ENCODE measurements around the gene LEFTY2. TPM values are rescaled to one million over a fixed set of nuclear protein-coding genes. Genes with fewer than 3 reads are reported as not detected.
"Not testable (repeated sequence)": the region's sequence is repeated elsewhere in the genome, so short reads cannot be mapped to it uniquely, and the experiment has no call there.

Gene LEFTY2
- total RNA-seq, 1 donor from 2014 or later = not detected

DNA sequence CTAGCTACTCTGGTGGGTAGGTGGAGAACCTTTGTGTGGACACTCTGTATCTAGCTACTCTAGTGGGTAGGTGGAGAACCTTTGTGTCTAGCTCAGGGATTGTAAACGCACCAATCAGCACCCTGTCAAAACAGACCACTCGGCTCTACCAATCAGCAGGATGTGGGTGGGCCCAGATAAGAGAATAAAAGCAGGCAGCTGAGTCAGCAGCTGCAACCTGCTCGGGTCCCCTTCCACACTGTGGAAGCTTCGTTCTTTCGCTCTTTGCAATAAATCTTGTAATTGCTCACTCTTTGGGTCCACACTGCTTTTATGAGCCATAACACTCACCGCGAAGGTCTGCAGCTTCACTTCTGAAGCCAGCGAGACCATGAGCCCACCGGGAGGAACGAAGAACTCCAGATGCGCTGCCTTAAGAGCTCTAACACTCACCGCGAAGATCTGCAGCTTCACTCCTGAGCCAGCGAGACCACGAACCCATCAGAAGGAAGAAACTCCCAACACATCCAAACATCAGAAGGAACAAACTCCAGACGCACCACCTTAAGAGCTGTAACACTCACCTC is 29.7 kb upstream of the LEFTY2 start:
- H3K36me3 Mint-ChIP-seq (ENCODE audit: low read depth); H3K9me3 Mint-ChIP-seq: not testable (repeated sequence)

DNA sequence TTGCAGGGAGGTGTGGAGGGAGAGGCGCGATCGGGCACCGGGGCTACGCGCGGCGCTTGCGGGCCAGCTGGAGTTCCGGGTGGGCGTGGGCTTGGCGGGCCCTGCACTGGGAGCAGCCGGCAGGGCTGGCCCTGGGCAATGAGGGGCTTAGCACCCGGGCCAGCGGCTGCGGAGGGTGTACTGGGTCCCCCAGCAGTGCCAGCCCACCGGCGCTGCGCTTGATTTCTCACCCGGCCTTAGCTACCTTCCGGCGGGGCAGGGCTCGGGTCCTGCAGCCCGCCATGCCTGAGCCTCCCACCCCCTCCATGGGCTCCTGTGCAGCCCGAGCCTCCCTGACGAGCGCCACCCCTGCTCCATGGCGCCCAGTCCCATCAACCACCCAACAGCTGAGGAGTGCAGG is 28.7 kb upstream of the LEFTY2 start:
- not testable (repeated sequence) for H3K27me3 Mint-ChIP-seq (ENCODE audit: low read depth); H3K4me3 Mint-ChIP-seq (ENCODE audit: low read depth); H3K9me3 Mint-ChIP-seq; H3K36me3 Mint-ChIP-seq (ENCODE audit: low read depth); DNase-seq (ENCODE audit: low spot score); H3K27ac Mint-ChIP-seq; H3K4me1 Mint-ChIP-seq (ENCODE audit: low read depth)
- intact Hi-C loops (cut with micrococcal nuclease) = loop anchor here (5.0 kb wide), 1 partner anchor 417 kb away; no protein-coding TSS in a partner anchor

More for the DNA sequence above, 29.7 kb upstream of the LEFTY2 start:
- H3K27me3 Mint-ChIP-seq (ENCODE audit: low read depth); H3K4me1 Mint-ChIP-seq (ENCODE audit: low read depth); H3K27ac Mint-ChIP-seq; DNase-seq (ENCODE audit: low spot score); H3K4me3 Mint-ChIP-seq (ENCODE audit: low read depth): not testable (repeated sequence)
- intact Hi-C loops (cut with micrococcal nuclease) = loop anchor here (5.0 kb wide), 1 partner anchor 418 kb away; no protein-coding TSS in a partner anchor

DNA sequence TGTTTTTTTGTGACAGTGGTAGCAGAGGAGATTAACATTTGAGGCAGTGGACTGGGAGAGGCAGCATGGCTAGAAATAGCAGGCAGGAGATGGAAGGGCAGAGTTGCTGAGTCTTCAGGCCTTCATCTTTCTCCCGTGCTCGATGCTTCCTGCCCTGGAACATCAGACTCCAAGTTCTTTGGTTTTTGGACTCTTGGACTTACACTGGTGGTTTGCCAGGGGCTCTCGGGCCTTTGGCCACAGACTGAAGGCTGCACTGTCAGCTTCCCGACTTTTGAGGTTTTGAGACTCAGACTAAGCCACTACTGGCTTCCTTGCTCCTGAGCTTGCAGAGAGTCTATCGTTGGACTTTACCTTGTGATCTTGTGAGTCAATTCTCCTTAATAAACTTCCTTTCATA is 24.2 kb upstream of the LEFTY2 start:
- peaks cover 2% of the 10 kb centered on the region for H3K4me1 Mint-ChIP-seq (ENCODE audit: low read depth)
- H3K27ac Mint-ChIP-seq = no peak overlapping the region
- intact Hi-C loops (cut with micrococcal nuclease) = no loop called here
- no peak overlapping the region for H3K4me3 Mint-ChIP-seq (ENCODE audit: low read depth)
- no peak for DNase-seq (ENCODE audit: low spot score)
- H3K9me3 Mint-ChIP-seq = no peaks in the 10 kb centered on the region
- H3K27me3 Mint-ChIP-seq (ENCODE audit: low read depth) = peaks cover 10% of the 10 kb centered on the region
- H3K36me3 Mint-ChIP-seq (ENCODE audit: low read depth) = no peaks in the 10 kb centered on the region

DNA sequence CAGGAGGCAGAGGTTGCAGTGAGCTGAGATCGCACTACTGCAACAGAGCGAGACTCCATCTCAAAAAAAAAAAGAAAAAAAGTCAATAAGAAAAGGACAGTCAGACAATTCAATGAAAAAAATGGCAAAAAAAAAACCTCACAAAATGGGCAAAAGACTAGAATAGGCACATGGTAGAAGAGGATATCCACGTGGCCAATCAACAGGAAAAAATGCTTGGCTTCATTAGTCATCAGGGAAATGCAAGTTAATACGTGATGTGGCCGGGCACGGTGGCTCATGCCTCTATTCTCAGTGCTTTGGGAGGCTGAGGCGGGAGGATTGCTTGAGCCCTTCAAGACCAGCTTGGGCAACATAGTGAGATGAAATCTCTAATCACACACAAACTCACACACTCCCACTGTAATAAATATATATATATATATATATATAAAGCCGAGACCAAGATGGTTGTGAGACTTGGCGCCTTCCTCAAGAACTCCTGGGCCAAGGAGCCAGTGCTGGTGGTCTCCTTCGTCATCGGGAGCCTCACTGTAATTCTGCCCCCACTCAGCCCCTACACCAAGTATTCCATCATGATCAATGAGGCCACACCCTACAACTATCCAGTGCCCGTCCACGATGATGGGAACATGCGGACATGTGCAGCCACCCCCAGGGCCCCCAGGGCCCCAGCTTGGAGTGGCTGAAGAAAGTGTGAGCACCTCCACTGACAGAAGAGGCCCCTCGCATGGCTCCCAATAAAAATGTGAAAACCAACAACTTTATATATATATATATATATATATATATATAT is 22.9 kb upstream of the LEFTY2 start:
- peaks cover 10% of the 10 kb centered on the region for H3K27me3 Mint-ChIP-seq (ENCODE audit: low read depth)
- no peak for DNase-seq (ENCODE audit: low spot score)

DNA sequence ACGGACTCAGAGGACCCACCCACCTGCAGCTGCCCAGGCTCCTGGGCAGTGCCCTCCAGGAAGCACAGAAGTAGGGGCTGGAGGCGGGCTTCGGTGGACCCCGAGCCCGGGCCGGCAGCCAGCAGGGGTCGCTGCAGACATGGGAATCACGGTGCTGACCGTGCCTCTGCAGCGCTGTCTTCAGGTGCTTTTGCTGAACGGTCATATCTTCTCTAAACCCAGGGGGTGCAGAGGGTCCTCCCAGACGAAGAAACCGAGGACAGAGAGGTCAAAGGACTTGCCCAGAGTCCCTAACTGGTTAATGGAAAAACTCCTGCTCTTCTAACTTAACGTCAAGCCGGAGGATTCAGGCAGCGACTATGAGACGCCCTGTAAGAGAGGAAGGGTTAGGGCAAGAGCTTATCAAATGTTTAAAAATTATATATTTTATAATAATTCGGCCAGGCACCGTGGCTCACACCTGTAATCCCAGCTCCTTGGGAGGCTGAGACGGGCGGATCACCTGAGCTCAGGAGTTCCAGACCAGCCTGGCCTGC is 21.5 kb upstream of the LEFTY2 start:
- peak; percentile 41 for DNase-seq (ENCODE audit: low spot score)
- Mint-ChIP-seq H3K27ac (no peak overlapping the region), H3K9me3 (no peaks in the 10 kb centered on the region), H3K36me3 (ENCODE audit: low read depth) (no peaks in the 10 kb centered on the region), H3K4me1 (ENCODE audit: low read depth) (peaks cover 2% of the 10 kb centered on the region), H3K4me3 (ENCODE audit: low read depth) (no peak overlapping the region), H3K27me3 (ENCODE audit: low read depth) (peaks cover 10% of the 10 kb centered on the region)
- intact Hi-C loops (cut with micrococcal nuclease) = no loop called here

More for the DNA sequence above, 22.9 kb upstream of the LEFTY2 start:
- intact Hi-C loops (cut with micrococcal nuclease) = no loop called here
- no peak overlapping the region for H3K27ac Mint-ChIP-seq
- peaks cover 2% of the 10 kb centered on the region for H3K4me1 Mint-ChIP-seq (ENCODE audit: low read depth)
- no peaks in the 10 kb centered on the region for H3K36me3 Mint-ChIP-seq (ENCODE audit: low read depth)
- no peaks in the 10 kb centered on the region for H3K9me3 Mint-ChIP-seq
- no peak overlapping the region for H3K4me3 Mint-ChIP-seq (ENCODE audit: low read depth)

DNA sequence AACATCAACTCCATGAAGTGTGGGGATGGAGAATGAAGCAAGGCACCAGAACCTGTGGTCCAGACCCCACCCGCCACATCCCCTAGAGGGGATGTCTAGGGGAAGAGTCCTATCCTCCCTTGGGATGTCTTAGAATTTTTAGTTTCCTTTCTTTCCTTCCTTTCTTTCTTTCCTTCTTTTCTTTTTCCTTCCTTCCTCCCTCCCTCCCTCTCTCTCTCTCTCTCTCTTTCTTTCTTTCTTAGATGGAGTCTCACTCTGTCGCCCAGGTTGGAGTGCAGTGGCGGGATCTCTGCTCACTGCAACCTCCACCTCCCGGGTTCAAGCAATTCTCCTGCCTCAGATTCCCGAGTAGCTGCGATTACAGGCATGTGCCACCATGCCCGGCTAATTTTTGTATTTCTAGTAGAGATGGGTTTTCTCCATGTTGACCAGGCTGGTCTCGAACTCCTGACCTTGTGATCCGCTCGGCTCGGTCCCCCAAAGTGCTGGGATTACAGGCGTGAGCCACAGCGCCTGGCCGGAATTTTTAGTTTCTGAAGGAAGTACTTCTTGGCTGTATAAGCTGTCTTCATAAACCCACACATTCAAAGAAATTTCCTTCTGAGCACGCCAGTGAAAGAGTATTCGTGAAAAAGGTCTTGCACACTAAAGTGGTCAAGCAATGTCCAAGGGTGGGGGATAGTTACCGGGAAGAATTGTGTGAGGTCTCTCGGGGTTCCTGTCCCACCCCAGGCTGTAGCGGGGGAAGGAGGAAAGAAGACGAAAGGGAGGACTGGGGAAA is 20.8 kb upstream of the LEFTY2 start:
- Mint-ChIP-seq H3K36me3 (ENCODE audit: low read depth) (no peaks in the 10 kb centered on the region), H3K27me3 (ENCODE audit: low read depth) (peaks cover 10% of the 10 kb centered on the region), H3K4me1 (ENCODE audit: low read depth) (peaks cover 2% of the 10 kb centered on the region), H3K4me3 (ENCODE audit: low read depth) (no peak overlapping the region), H3K27ac (no peak overlapping the region), H3K9me3 (no peaks in the 10 kb centered on the region)
- intact Hi-C loops (cut with micrococcal nuclease) = no loop called here
- no peak for DNase-seq (ENCODE audit: low spot score)

DNA sequence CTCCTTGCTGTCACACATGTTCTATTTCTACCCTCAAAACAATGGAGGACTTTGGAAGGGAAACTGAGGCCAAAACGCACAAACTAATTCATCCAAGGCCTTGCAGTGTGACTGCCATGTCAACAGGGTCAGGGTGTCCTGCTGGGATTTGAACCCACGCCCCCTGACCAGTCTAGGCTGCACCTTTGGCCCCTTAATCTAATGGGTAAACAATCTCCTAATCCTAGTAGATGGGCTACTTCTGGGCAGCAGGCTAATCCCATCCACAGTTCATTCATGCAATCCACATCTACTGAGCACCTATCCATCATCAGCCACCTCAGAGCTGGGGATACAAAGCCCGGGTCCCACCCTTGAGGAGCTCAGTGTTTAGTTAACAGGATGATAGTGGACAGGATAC is 17.0 kb upstream of the LEFTY2 start:
- Mint-ChIP-seq H3K4me3 (ENCODE audit: low read depth) (no peak overlapping the region), H3K27me3 (ENCODE audit: low read depth) (peaks cover 16% of the 10 kb centered on the region)
- DNase-seq (ENCODE audit: low spot score) = no peak

DNA sequence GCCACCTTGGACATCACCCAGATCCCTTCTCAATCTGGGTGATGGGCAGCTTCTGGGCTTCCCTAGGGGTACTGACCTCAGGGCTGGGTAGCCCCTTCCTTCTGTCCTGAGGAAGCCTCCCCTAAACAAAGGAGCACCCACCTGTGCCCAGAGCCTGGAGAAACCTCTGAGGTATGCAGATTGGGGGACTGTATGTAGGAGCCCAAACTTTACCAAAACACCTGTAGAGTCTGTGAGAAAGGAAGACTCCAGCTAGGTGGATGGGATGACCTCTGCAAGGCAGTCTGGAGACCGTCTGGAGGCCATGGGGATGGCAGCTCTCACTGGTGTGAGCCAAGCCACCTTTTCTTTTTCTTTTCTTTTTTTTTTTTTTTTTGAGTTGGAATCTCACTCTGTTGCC is 13.7 kb upstream of the LEFTY2 start:
- H3K4me3 Mint-ChIP-seq (ENCODE audit: low read depth) = no peak overlapping the region
- no peaks in the 10 kb centered on the region for H3K4me1 Mint-ChIP-seq (ENCODE audit: low read depth)
- H3K36me3 Mint-ChIP-seq (ENCODE audit: low read depth) = no peaks in the 10 kb centered on the region
- H3K27me3 Mint-ChIP-seq (ENCODE audit: low read depth) = peaks cover 17% of the 10 kb centered on the region
- H3K9me3 Mint-ChIP-seq = no peaks in the 10 kb centered on the region
- intact Hi-C loops (cut with micrococcal nuclease) = no loop called here
- no peak overlapping the region for H3K27ac Mint-ChIP-seq
- no peak for DNase-seq (ENCODE audit: low spot score)

More for the DNA sequence above, 17.0 kb upstream of the LEFTY2 start:
- Mint-ChIP-seq H3K9me3 (no peaks in the 10 kb centered on the region), H3K27ac (no peak overlapping the region), H3K36me3 (ENCODE audit: low read depth) (no peaks in the 10 kb centered on the region), H3K4me1 (ENCODE audit: low read depth) (peaks cover 2% of the 10 kb centered on the region)
- intact Hi-C loops (cut with micrococcal nuclease) = no loop called here

DNA sequence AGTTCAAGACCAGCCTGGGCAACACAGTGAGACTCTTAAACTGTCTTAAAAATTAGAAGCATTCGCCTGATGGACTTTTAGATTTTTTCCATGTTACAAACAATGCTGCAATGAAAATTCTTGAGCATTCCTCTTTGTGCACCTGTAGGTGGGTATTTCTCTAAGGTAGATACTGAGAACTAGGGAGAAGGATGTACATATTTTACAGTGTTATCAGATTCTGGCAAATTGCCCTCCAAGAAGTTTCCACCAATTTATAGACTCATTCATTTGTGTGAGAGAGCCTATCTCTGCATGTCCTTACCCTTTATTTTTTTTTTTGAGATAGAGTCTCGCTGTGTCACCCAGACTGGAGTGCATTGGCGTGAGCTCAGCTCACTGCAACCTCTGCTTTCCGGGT is 12.3 kb upstream of the LEFTY2 start:
- no peak overlapping the region for H3K4me3 Mint-ChIP-seq (ENCODE audit: low read depth)
- no peaks in the 10 kb centered on the region for H3K9me3 Mint-ChIP-seq
- no peak overlapping the region for H3K27ac Mint-ChIP-seq

DNA sequence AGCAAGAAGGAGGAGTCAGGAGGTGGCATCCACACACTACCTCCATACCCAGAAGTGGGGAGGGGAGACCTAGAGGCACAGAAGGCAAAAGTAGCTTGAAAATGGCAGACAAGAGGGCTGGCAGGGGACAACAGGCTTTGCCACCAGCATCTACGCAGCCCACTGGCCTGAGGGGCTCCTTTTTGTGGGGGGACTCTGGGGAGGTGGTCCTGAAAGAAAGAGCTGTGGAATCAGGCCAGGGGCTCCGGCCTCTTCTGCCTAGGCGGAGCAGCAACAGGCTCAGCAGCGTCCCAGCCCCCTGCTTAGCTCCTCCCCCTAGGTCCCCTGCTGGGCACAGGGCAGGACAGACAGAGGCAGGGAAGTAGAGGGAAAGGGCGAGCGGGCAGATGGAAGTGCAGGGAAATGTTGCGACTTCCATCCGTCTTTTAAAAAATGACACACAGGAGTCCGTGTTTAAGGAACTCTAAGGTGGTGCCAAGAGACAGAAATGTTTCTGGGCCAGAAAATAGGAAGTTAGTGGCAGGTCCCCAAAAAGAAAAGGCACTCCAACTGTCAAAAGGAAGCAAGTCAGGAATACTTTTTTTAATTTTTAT is 10.0 kb upstream of the LEFTY2 start:
- no peak overlapping the region for H3K27ac Mint-ChIP-seq
- H3K27me3 Mint-ChIP-seq (ENCODE audit: low read depth) = peaks cover 25% of the 10 kb centered on the region

More for the DNA sequence above, 12.3 kb upstream of the LEFTY2 start:
- Mint-ChIP-seq H3K4me1 (ENCODE audit: low read depth) (no peaks in the 10 kb centered on the region), H3K27me3 (ENCODE audit: low read depth) (peaks cover 17% of the 10 kb centered on the region), H3K36me3 (ENCODE audit: low read depth) (no peaks in the 10 kb centered on the region)
- no peak for DNase-seq (ENCODE audit: low spot score)
- intact Hi-C loops (cut with micrococcal nuclease) = no loop called here

DNA sequence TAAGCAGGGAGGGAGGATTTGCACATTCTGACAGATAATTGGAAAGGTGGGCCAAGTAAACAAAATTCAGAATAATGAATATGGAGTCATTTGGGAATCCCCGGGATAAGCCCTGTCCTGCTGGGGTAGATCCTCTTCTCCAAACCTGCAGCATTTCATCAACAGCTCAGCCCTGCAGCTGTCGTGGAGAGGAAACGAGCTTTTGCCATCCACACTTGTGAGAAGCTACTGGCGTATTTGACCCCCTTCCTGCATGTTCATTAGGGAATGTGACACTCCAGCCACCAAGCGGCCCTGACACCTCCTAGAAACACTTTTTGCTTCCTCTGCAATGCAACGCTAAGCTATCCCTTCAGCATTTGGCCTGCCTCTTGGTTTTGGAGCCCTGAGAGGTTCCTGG is 8.0 kb upstream of the LEFTY2 start:
- Mint-ChIP-seq H3K9me3 (no peaks in the 10 kb centered on the region), H3K27me3 (ENCODE audit: low read depth) (peaks cover 21% of the 10 kb centered on the region)
- intact Hi-C loops (cut with micrococcal nuclease) = no loop called here

More for the DNA sequence above, 10.0 kb upstream of the LEFTY2 start:
- intact Hi-C loops (cut with micrococcal nuclease) = no loop called here
- Mint-ChIP-seq H3K4me3 (ENCODE audit: low read depth) (no peak overlapping the region), H3K4me1 (ENCODE audit: low read depth) (no peaks in the 10 kb centered on the region), H3K9me3 (no peaks in the 10 kb centered on the region), H3K36me3 (ENCODE audit: low read depth) (no peaks in the 10 kb centered on the region)
- no peak for DNase-seq (ENCODE audit: low spot score)

DNA sequence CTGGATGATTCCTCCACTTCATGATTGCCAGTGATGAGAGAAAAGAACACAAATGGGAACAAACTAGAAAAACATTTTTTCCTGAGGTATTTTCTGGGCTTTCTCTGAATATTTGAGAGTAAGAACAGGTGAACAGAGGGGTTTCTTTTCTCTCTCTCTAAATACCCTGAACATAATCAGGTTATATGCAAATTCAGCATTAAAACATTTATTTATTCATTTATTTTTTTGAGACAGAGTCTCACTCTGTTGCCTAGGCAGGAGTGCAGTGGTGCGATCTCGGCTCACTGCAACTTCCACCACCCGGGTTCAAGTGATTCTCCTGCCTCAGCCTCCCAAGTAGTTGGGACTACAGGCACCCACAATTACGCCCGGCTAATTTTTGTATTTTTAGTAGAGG is 5.8 kb upstream of the LEFTY2 start:
- no peak for DNase-seq (ENCODE audit: low spot score)
- intact Hi-C loops (cut with micrococcal nuclease) = no loop called here
- Mint-ChIP-seq H3K4me3 (ENCODE audit: low read depth) (no peak overlapping the region), H3K27me3 (ENCODE audit: low read depth) (peaks cover 18% of the 10 kb centered on the region), H3K36me3 (ENCODE audit: low read depth) (no peaks in the 10 kb centered on the region), H3K27ac (no peak overlapping the region), H3K4me1 (ENCODE audit: low read depth) (peaks cover 5% of the 10 kb centered on the region), H3K9me3 (no peaks in the 10 kb centered on the region)

More for the DNA sequence above, 8.0 kb upstream of the LEFTY2 start:
- Mint-ChIP-seq H3K4me1 (ENCODE audit: low read depth) (peaks cover 5% of the 10 kb centered on the region), H3K4me3 (ENCODE audit: low read depth) (no peak overlapping the region), H3K27ac (no peak overlapping the region), H3K36me3 (ENCODE audit: low read depth) (no peaks in the 10 kb centered on the region)
- no peak for DNase-seq (ENCODE audit: low spot score)
